Activated CD4-positive, alpha-beta T cell treated with anti-CD3 and anti-CD28 coated beads for 36 hours (primary cell): ENCODE measurements around the gene PVR. TPM values are rescaled to one million over a fixed set of nuclear protein-coding genes. Genes with fewer than 3 reads are reported as not detected.

Experiments used
- ATAC-seq: fragments of 200-7000 bp; cut with Tn5 transposase; one replicate; pipeline ENCODE4 v1.10.0; 2021; ENCODE audit warnings: mild to moderate bottlenecking, moderate library complexity
- CTCF ChIA-PET: fragments of 350-600 bp; sonication (Branson Sonifier 250); formaldehyde crosslinking; loops from one replicate; lab custom pipeline; 2021; ENCODE audit warnings: antibody characterized with exemption; lab: Charles Lee
- POLR2A ChIA-PET: fragments of 350-600 bp; sonication (Branson Sonifier 250); formaldehyde crosslinking; loops from one replicate; lab custom pipeline; 2021; ENCODE audit warnings: antibody characterized with exemption, inconsistent platforms; lab: Charles Lee
- DNase-seq: peaks from one replicate; pipeline ENCODE4 v3.0.0-alpha.2; 2020
- H3K27ac Mint-ChIP-seq: one replicate; pipeline ENCODE4 v1.8.0; 2021; ENCODE audit warnings: mixed read lengths
- H3K27me3 Mint-ChIP-seq: one replicate; pipeline ENCODE4 v1.8.0; 2021; ENCODE audit warnings: mixed read lengths
- H3K36me3 Mint-ChIP-seq: one replicate; pipeline ENCODE4 v1.8.0; 2021; ENCODE audit warnings: low read depth, mixed read lengths
- H3K4me1 Mint-ChIP-seq: one replicate; pipeline ENCODE4 v1.8.0; 2021; ENCODE audit warnings: mixed read lengths
- H3K4me3 Mint-ChIP-seq: one replicate; pipeline ENCODE4 v1.8.0; 2021; ENCODE audit warnings: mild to moderate bottlenecking, moderate library complexity, mixed read lengths
- H3K9me3 Mint-ChIP-seq: one replicate; pipeline ENCODE4 v1.8.0; 2021; ENCODE audit warnings: low read depth, mixed read lengths
- intact Hi-C, 2 experiments: fragments of 100-400 bp; cut with DNase I in 1 of 2; cut with micrococcal nuclease in 1 of 2; formaldehyde crosslinking; loops; one replicate each; pipeline versions ENCODE4 v1.14.2 to v1.15.1; 2022 to 2024; cut with DNase I, micrococcal nuclease
- total RNA-seq, 2 experiments: library from RNA; stranded (reverse); gene quantifications; one replicate each; pipeline ENCODE4 v1.2.3, GENCODE V29; 2021

PVR gene
- total RNA-seq, 2 experiments from 2014 or later, result 10.9 to 11.3 TPM

DNA sequence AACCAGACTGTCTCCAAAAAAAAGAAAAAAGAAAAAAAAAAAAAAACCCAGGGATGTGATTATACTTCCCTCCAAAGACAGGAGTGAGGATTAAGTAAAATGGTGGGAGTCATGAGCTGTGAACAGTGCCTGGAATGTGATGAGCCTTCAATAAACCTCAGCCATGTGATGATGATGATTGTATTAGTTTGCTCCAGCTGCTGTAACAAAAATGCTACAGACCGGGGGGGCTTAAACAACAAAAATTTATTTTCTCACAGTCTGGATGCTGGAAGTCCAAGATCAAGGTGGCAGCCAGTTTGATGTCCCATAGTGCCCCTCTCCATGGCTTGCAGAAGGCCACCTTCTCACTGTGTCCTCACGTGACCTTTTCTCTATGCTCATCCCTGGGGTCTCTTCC, 8.9 kb upstream of the PVR start:
- ChIA-PET CTCF (no interaction called here), POLR2A (interaction anchor here (0.7 kb wide), 2 partner anchors 14 to 1677 kb away, joined by 3 read pairs; no protein-coding TSS in a partner anchor)
- Mint-ChIP-seq H3K4me3 (no peak overlapping the region), H3K27ac (no peak overlapping the region), H3K27me3 (peaks cover 12% of the 10 kb centered on the region), H3K4me1 (no peaks in the 10 kb centered on the region), H3K9me3 (no peaks in the 10 kb centered on the region), H3K36me3 (no peaks in the 10 kb centered on the region)
- ATAC-seq (no peak), DNase-seq (no peak)
- intact Hi-C loops, result no loop called here

DNA sequence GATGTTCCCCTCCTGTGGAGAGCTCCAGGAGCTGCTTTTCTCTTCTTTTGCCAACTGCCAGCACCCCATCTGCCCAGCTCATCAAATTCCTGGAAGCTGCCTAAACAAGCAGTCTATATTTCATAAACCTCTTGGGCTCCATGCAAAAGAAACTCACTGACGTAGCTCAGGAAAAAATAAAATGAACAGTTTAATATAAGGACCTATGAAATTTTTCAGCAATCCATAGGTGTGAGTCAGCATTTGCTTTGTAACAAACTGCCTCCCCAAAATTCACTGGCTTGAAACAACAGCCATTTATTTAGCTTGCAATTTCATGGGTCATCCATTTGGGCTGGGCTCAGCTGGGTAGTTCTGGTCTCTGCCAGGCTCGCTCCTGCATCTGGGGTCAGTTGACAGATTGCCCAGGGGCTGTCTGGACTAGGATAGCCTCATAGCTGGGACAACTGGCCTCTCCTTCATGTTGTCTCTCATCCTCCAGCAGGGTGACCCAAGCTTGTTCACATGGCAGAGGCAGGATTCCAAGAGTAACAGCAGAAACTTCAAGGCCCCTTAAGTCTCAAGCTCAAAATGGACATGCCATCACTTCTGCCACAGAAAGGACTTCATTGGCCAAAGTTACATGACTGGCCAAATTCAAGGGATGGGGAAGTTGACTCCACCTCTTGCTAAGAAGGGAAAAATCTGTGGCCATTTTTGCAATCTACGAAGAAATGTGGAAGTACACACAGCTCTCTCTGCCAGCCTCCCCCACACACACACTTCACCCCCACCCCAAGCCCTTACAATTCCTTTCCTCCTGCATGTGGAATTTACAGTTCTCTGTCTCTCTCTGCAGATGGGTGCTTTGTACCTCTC, 7.9 kb upstream of the PVR start:
- ChIA-PET POLR2A (no interaction called here), CTCF (interaction anchor here (0.9 kb wide), 1 partner anchor 19 kb away, joined by 4 read pairs; no protein-coding TSS in a partner anchor)
- peaks cover 12% of the 10 kb centered on the region for H3K27me3 Mint-ChIP-seq
- no peaks in the 10 kb centered on the region for H3K36me3 Mint-ChIP-seq
- no peaks in the 10 kb centered on the region for H3K9me3 Mint-ChIP-seq
- intact Hi-C loops, result no loop called here
- H3K27ac Mint-ChIP-seq, result no peak overlapping the region
- H3K4me1 Mint-ChIP-seq, result no peaks in the 10 kb centered on the region
- H3K4me3 Mint-ChIP-seq, result no peak overlapping the region
- ATAC-seq (no peak), DNase-seq (no peak)

DNA sequence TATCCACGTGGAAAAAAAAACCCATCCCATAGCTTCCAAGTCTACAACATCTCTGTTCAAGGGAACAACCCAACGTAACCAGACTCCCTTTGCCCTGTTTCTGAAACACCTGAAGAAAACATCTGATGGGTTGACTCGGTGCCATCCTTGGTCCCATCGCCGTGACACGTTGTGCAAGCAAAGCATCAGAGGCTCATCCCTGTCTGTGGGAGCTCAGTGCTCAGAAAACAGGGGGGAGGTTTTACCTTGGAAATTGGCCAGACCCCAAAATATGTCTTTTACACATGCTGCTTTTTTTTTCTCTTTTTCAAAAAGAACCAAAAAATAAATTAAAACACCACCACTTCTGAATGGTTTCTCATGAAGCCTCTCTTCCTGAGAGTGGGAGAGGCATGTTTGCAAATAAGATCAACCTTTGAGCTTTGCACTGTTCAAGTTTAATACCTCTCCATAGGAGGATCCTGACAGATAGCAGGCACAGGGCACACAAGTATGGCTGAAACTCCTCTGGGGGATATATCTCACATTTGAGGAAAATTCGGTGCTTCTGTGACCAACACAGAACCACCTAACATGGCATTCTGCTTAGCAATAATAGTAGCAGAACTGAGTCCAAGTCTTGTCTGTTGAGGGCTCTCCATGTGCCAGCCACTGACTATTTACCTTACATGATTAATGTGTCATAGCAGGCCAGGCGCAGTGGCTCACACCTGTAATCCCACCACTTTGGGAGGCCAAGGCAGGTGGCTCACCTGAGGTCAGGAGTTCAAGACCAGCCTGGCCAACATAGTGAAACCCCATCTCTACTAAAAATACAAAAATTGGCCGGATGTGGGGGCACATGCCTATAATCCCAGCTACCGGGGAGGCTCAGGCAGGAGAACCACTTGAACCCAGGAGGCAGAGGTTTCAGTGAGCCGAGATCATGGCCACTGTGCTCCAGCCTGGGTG, 7.0 kb upstream of the PVR start:
- peaks cover 15% of the 10 kb centered on the region for H3K27me3 Mint-ChIP-seq
- no peaks in the 10 kb centered on the region for H3K4me1 Mint-ChIP-seq
- no peak overlapping the region for H3K4me3 Mint-ChIP-seq
- DNase-seq, result no peak
- H3K27ac Mint-ChIP-seq, result no peak overlapping the region
- ChIA-PET POLR2A (no interaction called here), CTCF (no interaction called here)
- H3K36me3 Mint-ChIP-seq, result no peaks in the 10 kb centered on the region
- intact Hi-C loops, result no loop called here
- no peaks in the 10 kb centered on the region for H3K9me3 Mint-ChIP-seq
- no peak for ATAC-seq

DNA sequence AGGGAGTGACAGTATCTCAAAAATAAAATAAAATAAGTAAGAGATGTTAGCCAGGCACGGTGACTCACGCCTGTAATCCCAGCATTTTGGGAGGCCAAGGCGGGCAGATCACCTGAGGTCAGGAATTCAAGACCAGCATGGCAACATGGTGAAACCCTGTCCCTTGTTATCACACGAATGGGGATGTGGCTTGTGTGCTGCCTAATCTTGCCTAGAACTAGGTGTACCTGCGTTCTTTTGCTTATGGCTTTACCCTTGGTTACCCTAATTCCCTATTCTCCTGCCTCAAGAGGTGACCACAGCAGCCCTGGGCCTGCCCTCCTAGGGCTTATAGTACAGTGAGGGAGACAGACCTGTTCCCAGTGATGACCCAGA, 6.3 kb upstream of the PVR start:
- DNase-seq, result no peak
- H3K27me3 Mint-ChIP-seq, result peaks cover 14% of the 10 kb centered on the region
- no peak for ATAC-seq
- CTCF ChIA-PET, result no interaction called here
- H3K36me3 Mint-ChIP-seq, result no peaks in the 10 kb centered on the region
- POLR2A ChIA-PET, result no interaction called here
- H3K4me3 Mint-ChIP-seq, result no peak overlapping the region
- intact Hi-C loops, result no loop called here
- H3K27ac Mint-ChIP-seq, result no peak overlapping the region
- H3K9me3 Mint-ChIP-seq, result no peaks in the 10 kb centered on the region
- H3K4me1 Mint-ChIP-seq, result no peaks in the 10 kb centered on the region

DNA sequence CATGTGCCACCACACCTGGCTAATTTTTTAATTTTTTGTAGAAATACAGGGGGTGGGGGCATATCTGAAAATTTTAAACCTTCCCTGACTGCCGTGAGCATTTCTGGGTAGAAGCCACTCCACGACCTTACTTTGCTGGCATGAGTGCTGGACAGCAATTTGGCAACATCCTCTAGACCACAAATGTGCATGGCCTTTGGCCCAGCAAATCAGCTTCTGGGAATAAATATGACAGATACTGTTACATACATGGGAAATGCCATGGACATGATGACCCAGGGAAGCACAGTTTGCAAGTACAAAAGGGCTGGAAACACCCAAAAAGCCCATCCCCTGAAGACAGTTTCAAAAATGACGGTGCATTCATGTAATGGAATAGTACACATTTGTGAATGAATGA, 3.2 kb upstream of the PVR start:
- Mint-ChIP-seq H3K27me3 (peaks cover 13% of the 10 kb centered on the region), H3K9me3 (no peaks in the 10 kb centered on the region), H3K4me1 (peaks cover 4% of the 10 kb centered on the region), H3K27ac (no peak overlapping the region), H3K4me3 (no peak overlapping the region), H3K36me3 (no peaks in the 10 kb centered on the region)
- intact Hi-C loops, result loop anchor here in 1 of 2 experiments (5.0 kb wide), 1 partner anchor 53 kb away; no protein-coding TSS in a partner anchor
- ATAC-seq, result no peak
- DNase-seq, result no peak
- POLR2A ChIA-PET, result no interaction called here
- CTCF ChIA-PET, result interaction anchor here (0.6 to 1.1 kb wide), 4 partner anchors 17 to 70 kb away, joined by 3 to 4 read pairs (median 4); no protein-coding TSS in a partner anchor

DNA sequence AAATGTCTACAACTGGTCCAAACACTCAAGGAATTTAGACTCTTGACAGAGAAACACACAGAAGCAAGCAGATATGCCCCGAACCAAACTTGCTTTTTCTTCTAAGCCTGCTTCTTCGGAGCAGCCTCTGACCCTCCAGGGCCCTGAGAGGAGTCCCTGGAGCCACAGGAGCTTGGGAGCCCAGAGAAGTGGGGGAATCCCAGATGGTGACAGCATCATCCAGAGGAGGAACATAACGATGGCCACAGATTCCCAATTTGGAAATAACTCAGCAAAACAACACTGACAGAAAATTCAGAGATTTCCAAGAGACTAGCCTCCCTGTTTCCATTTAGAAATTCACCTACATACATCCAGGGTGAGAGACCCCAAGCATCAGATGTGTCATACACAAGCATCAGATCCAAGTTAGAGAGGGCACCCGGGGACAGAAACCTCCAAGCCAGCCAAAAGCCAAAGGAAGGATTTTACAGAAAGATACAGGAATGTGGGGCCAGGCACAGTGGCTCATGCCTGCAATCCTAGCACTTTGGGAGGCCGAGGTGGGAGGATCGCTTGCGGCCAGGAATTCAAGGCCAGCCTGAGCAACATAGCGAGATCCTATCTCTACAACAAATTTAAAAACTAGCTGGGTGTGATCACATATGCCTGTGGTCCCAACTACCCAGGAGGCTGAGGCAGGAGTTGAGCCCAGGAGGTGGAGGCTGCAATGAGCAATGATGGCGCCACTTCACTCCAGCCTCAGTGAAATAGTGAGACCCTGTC, 2.0 kb upstream of the PVR start:
- H3K27me3 Mint-ChIP-seq, result peaks cover 14% of the 10 kb centered on the region
- no peak for DNase-seq
- no peak overlapping the region for H3K4me3 Mint-ChIP-seq
- no peaks in the 10 kb centered on the region for H3K9me3 Mint-ChIP-seq
- ATAC-seq, result no peak
- ChIA-PET POLR2A (no interaction called here), CTCF (interaction anchor here (0.6 to 1.4 kb wide), 3 partner anchors 16 to 71 kb away, joined by 3 to 6 read pairs (median 3); no protein-coding TSS in a partner anchor)
- peaks cover 4% of the 10 kb centered on the region for H3K4me1 Mint-ChIP-seq
- H3K36me3 Mint-ChIP-seq, result no peaks in the 10 kb centered on the region
- no peak overlapping the region for H3K27ac Mint-ChIP-seq
- intact Hi-C loops, result loop anchor here in 1 of 2 experiments (5.0 kb wide), 1 partner anchor 54 kb away; no protein-coding TSS in a partner anchor

DNA sequence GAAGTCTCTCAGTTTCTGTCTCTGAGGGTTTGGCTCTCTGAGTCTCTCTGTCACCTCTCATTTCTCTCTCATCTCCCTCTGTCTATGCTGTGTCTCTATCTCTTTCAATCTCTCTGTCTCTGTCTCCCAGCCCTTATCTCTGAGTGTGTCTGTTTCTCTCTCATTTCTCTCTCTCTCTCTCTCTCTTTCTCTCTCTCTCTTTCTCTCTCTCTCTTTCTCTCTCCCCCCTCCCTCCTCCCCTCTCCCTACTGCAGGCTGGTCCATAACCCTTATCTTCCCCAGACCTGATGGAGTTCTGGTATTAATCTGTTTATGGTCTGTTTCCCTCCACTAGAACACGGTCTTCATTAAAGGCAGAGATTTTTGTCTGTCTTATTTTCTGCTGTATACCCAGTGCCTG, 1.3 kb upstream of the PVR start:
- ChIA-PET POLR2A (no interaction called here), CTCF (interaction anchor here (0.6 to 1.4 kb wide), 4 partner anchors 15 to 695 kb away, joined by 3 to 6 read pairs (median 3); no protein-coding TSS in a partner anchor)
- ATAC-seq, result no peak
- H3K4me1 Mint-ChIP-seq, result peaks cover 4% of the 10 kb centered on the region
- DNase-seq, result no peak
- H3K9me3 Mint-ChIP-seq, result no peaks in the 10 kb centered on the region
- intact Hi-C loops, result loop anchor here in 1 of 2 experiments (5.0 kb wide), 1 partner anchor 55 kb away; no protein-coding TSS in a partner anchor
- no peak overlapping the region for H3K4me3 Mint-ChIP-seq
- H3K27me3 Mint-ChIP-seq, result peaks cover 14% of the 10 kb centered on the region
- no peaks in the 10 kb centered on the region for H3K36me3 Mint-ChIP-seq
- no peak overlapping the region for H3K27ac Mint-ChIP-seq

DNA sequence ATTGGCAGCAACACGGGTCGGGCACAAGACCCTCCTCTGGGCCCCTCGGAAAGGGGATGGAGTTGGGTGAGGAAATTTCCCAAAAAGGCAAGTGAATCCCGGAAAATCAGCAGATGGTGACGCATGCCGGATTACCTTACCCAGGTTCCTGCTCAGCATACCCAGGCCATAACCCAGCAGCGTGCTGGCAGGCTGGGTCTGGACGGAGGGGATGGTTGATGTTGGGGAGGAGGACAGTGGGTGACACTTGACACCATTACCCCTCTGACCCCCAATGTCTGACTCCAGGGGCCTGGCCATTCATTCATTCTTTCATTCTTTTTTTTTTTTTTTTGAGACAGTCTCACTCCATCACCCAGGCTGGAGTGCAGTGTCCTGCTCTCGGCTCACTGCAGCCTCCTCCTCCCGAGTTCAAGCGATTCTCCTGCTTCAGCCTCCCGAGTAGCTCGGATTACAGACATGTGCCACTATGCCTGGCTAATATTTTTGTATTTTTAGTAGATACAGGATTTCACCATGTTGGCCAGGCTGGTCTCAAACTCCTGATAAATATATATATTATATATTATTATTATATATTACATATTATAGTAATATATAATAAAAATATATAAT, 799 bp downstream of the PVR start:
- Mint-ChIP-seq H3K27ac (no peak overlapping the region), H3K4me1 (peaks cover 4% of the 10 kb centered on the region), H3K9me3 (no peaks in the 10 kb centered on the region), H3K4me3 (peak overlapping the region; percentile 81), H3K36me3 (no peaks in the 10 kb centered on the region), H3K27me3 (peaks cover 14% of the 10 kb centered on the region)
- peak; percentile 43 for DNase-seq
- ChIA-PET CTCF (interaction anchor here (0.6 to 1.5 kb wide), 5 partner anchors 10 to 107 kb away, joined by 3 to 5 read pairs (median 3); no protein-coding TSS in a partner anchor), POLR2A (no interaction called here)
- ATAC-seq, result peak; percentile 70
- intact Hi-C loops, result loop anchor here in 1 of 2 experiments (5.0 kb wide), 1 partner anchor 57 kb away; no protein-coding TSS in a partner anchor

DNA sequence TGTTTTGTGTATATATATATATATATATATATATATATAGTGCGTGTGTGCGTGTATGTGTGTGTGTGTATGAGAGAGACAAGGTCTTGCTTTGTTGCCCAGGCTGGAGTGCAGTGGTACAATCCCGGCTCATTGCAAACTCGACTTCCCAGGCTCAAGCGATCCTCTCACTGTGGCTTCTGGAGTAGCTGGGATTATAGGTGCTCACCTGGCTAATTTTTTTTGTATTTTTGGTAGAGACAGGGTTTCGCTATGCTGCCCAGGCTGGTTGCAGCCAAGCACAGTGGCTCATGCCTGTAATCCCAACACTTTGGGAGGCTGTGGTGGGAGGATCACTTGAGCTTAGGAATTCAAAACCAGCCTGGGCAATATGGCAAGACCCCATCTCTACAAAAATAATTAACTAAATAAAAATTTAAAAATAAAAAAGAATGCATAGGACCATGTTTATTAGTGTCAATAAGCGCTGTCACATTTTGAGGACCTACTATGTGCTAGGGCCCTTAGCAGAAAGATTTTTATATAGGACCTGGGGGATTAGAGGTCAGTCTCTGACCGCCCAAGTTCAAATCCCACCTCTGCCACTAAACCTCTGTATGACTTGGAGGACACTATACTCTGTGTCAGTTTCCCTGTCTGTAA, 1.8 kb downstream of the PVR start:
- ChIA-PET CTCF (interaction anchor here (1.2 kb wide), 1 partner anchor 9 kb away, joined by 3 read pairs; no protein-coding TSS in a partner anchor), POLR2A (no interaction called here)
- Mint-ChIP-seq H3K36me3 (peaks cover 4% of the 10 kb centered on the region), H3K27me3 (peaks cover 14% of the 10 kb centered on the region), H3K9me3 (no peaks in the 10 kb centered on the region), H3K4me3 (peak overlapping the region; percentile 23), H3K27ac (no peak overlapping the region), H3K4me1 (peaks cover 4% of the 10 kb centered on the region)
- intact Hi-C loops, result no loop called here
- DNase-seq (no peak), ATAC-seq (no peak)

DNA sequence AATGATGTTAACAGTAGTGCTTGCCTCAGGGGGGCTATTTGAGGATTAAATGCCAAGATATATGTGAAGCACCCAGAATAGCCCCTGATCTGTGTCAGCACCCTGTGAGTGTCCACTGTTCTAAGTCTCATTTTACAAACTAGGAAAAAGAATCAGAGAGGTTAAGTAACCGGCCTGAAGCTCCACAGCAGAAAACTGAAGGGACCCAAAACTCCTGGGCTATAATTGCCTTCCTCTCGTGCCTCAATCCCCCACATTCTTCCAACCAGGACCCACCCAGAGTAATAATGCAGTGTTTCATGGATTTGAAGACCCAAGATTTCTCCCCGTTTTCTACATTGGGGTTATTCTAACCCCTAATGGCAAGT, 2.3 kb downstream of the PVR start:
- H3K4me3 Mint-ChIP-seq, result no peak overlapping the region
- POLR2A ChIA-PET, result no interaction called here
- H3K27ac Mint-ChIP-seq, result no peak overlapping the region
- ATAC-seq, result no peak
- intact Hi-C loops, result no loop called here
- H3K27me3 Mint-ChIP-seq, result peaks cover 14% of the 10 kb centered on the region
- peaks cover 4% of the 10 kb centered on the region for H3K36me3 Mint-ChIP-seq
- no peaks in the 10 kb centered on the region for H3K9me3 Mint-ChIP-seq
- H3K4me1 Mint-ChIP-seq, result peaks cover 4% of the 10 kb centered on the region
- CTCF ChIA-PET, result interaction anchor here (1.2 kb wide), 1 partner anchor 8 kb away, joined by 3 read pairs; no protein-coding TSS in a partner anchor
- DNase-seq, result no peak
